Stimulated activated naive CD4-positive, alpha-beta T cell treated with Interleukin-2 at 50 U/mL for 16 hours (primary cell): ENCODE measurements around the gene CPNE2.
A peak's percentile ranks its signal among the peaks of the same experiment; 100 is the strongest.
"Not testable (repeated sequence)": the region's sequence is repeated elsewhere in the genome, so short reads cannot be mapped to it uniquely, and the experiment has no call there.

Source experiments
- DNase-seq: peaks from one replicate; lab custom pipeline; 2025; lab: John Stamatoyannopoulos, UW

Gene CPNE2

GRCh38 chr16:57167538-57167937, 75.2 kb downstream of the CPNE2 start:
- DNase-seq: no peak

DNA sequence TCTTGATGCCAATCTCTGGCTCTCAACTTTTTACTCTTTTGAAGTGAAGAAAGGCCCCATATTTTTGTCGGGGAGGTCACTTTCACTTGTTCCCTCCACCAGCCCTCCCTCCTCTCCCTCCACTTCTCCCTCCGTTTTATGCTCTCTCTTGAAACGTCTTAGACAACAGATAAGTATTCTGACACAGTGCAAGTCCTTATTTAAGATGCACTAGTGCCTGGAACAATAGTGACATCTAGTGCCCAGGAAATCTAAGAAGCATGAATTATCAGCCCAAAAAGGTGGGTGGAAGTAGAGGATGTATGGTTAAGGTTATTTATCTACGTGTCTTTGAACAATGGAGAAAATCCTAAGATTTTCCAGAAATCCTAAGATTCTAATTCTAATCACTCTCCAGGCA, 75.6 kb downstream of the CPNE2 start:
- DNase-seq: no peak

DNA sequence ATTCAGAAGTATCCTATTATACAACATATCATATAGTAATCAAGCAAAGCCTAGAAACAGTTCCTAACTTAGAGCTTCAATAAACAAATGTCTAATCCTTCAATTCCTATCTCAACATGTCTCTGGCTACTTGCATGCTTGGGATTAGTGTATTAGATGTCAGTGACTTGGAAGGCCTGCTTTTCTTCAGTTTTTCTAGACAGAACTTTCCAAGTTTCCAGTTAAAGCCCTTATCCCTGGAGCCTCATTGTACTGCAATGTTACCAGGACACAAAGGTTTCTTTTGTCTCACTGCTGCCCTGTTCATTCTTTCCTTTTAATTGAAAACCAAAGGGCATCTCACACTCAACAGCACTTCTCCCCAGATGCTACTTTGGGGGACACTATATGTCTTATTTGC, 76.9 kb downstream of the CPNE2 start:
- DNase-seq: no peak

DNA sequence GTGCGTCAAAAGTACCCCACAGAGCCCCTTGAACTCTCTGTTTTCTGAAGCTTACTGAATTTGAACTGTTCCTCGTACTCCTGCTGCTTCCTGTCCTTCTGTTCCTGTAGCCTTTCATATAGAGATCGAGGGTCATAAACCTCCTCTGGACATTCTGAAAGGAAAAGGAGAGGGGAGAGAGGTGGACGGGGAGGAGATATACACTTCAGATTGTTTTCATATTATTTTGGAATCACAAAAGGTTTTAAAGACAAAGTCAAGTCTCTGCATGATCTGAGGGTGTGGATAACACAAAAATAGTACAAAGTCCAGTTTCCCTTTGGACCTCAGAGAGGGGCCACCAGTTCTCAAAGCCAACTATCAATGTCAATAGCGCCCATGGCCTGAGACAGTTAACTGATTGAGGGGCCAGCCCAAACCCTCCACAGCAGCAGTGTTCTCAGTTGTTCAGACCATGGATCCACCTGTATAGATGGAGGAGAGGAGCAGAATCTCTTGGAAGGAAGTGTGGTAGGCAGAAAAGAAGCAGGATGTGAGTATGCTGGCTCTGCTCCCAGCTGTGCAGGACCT, 80.4 kb downstream of the CPNE2 start:
- DNase-seq: no peak

DNA sequence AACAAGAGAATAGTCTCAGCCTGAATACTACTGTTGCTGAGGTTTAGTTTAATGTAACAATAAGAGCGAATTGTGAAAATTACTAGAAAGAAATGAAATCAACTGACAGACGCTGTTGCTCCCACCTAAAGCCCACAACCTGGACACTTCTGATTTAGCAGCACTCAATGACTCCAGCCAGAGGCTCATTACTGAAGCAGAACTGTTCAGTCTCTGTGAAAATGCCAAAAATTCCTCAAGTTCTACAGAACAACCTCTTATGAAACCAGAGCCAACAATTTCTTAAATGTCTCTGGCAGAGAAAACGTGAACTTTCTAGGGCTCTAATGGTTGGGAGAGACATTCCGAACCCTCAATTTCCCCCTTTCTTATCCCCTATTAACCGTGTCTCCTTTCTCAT, 83.5 kb downstream of the CPNE2 start:
- DNase-seq: no peak

DNA sequence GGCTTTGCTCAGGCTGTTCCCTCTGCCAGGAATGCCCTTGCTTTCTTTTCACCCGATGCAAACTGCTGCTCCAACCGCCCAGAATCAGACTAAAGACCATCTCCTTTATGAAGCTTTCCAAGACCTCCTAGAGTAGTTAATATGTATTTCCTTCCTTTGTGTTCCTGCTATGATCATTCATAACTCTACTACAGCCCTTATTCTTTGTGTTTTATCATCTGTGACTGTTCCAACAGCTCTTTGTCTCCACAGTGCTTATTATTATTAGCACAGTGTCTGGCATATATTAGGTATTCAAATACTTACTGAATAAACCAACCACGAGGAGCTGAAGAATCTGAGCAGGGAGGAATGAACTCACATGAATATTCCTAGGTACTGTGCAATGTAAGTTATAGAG, 85.8 kb downstream of the CPNE2 start:
- DNase-seq: no peak

- DNase-seq: no peak
These were observed 86.4 kb downstream of the CPNE2 start for GRCh38 chr16:57178793-57179212.

GRCh38 chr16:57179215-57179828, 86.9 kb downstream of the CPNE2 start:
- DNase-seq: no peak

- DNase-seq: no peak
These were observed 91.7 kb downstream of the CPNE2 start for GRCh38 chr16:57184113-57184512.

DNA sequence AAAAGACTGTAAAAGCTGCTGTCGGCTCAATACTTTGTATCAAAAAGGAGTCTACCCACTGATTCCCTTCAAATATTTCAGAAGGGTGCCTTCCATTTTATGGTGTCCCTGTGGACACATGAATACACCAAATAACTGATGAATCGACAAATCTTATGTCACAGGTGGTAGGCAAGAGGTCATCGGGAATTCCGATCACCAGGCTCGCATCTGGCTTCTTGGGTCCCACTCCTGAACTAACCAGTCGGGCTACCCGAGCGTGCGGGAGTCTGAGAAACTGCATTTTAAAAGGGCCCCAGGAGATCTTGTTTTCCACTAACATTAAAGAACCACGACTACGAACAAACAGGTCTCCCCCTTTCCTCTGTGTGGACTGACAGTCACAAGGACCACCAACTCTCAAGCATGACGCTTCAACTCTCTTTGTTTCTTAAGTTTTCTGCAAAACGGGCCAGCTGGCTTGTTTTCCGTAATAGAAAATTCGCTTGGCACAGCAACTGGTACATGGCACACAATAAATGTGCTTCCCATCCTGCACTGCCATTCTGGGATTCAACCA, 92.6 kb downstream of the CPNE2 start:
- DNase-seq: no peak

DNA sequence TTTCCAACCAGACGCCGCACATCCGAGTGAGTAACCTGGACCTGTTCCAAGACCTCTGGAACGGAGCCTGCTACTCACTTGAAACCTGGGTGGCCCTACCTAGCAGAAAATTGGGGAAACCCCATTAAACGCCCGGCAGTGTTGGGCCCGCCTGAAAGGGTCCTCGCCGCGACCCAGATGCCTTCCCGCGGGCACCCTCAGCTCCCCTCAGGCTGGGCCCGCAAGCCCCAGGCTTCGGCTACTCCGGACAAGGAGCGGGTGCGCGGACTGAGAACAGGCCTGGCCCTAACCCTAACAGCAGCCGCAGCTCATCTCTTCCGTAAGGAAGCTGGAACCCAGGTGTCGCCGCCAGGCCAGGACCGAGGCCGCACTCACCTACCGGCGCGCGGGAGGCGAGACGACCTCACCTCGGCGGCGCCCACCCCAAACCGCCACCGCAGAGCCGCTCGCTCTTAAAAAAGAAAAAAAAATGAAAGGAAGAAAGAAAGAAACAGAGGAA, 93.1 kb downstream of the CPNE2 start:
- peak; percentile 25 for DNase-seq

GRCh38 chr16:57185945-57186871, 93.8 kb downstream of the CPNE2 start, which contains the start of the genes PSME3IP1 and RSPRY1:
Gene PSME3IP1, minus strand, starts transcription at chr16:57186039. Its CDS starts 12,185 bp downstream, at chr16:57173854.
Gene RSPRY1, plus strand, starts transcription at chr16:57186329. Its CDS starts 18,330 bp downstream, at chr16:57204659.
- peak; percentile 98 for DNase-seq

DNA sequence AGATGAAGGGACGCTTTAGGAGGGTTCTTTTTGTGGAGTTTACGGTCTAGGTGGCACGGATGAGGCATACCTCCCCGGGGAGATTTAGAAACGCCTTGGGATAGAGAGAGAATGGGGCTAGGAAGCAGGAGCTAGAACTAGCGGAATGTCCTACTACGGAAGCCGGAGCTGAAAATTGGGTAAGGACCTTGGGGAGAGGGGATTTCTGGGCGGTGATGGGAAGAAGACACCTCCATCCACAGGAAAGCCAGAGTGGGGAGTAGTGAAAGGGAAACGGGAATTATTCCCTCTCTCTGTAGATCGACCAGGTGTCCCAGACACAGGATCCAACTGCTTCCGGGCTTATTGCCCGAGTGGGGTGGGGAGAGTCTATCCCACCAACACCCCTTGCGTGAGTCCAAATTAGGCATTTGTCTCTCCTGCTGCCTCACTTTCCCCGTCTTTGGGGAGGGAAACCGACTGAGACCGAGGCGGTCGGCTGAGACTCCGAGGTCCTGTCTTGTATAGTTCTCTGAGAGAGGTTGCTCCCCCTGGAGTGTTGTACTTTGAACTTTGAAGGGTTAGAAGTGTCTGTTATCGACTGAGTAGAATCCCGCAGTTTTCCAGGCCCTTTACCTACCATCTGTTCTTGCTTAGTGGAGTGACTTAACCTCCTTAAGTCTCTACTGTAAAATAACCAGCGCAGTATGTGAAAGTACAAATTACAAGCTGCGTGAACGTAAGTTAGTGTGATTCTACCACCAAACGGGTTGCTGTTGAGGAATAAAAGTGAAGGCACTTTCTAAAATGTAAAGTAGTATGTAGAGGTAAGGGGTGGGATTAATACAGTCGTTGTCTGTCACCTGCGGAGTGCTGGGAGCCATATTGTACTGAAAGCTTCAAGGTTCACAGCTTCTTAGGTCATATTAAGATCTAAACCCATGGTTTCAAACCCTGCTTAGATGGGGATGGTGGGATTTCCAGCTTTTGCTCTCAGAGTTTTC, 94.8 kb downstream of the CPNE2 start:
- DNase-seq: no peak

- DNase-seq: not testable (repeated sequence)
These were observed 95.7 kb downstream of the CPNE2 start for GRCh38 chr16:57187902-57188710.

GRCh38 chr16:57188711-57189002, 96.3 kb downstream of the CPNE2 start:
- no peak for DNase-seq

DNA sequence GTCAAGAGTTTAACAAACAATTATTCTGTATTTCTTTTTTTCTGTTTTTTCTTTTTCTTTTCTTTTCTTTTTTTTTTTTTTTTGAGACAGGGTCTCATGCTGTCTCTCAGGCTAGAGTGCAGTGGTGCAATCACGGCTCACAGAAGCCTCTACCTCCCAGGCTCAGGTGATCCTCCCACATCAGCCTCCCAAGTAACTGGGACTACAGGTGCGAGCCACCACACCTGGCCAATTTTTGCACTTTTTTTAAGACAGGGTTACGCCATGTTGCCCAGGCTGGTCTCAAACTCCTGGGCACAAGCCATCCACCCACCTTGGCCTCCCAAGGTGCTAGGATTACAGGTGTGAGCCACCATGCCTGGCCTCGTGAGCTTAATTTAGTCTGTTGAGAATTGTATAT, 97.1 kb downstream of the CPNE2 start:
- DNase-seq: not testable (repeated sequence)

GRCh38 chr16:57190136-57190535, 97.8 kb downstream of the CPNE2 start:
- no peak for DNase-seq

DNA sequence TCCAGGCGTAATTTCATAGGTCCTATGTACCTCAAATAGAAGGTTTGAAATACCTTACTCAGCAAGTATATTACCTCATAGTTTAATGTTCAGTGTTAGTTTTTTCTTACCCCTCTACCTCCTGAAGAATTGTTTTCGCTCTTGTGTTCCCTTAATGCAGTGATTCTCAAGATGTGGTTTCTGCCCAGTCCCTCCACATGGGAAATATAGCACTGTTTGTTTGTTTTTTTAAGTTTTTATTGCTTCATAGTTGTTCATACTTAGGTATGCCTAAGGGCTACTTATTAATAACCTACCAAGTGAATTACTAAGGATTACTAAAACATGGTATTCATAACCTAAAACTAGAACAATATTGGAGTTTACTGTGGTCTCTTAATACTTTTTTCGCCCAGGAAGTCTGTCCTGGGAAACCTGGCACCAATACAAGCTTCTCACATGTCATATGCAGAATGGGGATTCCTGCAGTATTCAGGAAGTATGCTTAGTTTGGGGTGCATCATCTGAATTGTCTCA, 98.7 kb downstream of the CPNE2 start:
- no peak for DNase-seq

DNA sequence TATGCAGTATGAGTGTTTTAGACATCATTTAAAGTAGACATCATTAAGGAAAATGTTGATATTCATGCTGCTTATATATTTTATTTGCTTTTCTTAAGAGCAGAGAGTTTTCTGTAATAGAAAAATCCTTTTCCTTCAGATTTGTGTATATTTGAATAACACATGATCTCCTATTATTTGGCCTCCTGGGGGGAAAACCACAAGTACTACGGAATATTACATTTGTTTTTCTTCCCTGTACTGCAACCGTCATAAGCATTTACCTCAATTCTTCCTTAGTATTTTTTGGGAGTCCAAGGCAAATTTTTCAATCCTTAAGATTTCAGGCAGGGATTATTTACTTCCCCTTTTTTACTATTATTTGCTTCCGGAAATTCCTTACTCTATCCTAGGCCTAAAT, 99.8 kb downstream of the CPNE2 start:
- DNase-seq: no peak
